ACHN (cell line): ENCODE results near the gene EIF2S2.
A peak's percentile ranks its signal among the peaks of the same experiment; 100 is the strongest.
"Not testable (repeated sequence)": the region's sequence is repeated elsewhere in the genome, so short reads cannot be mapped to it uniquely, and the experiment has no call there.

Experiments
- DNase-seq: peaks from one replicate; pipeline ENCODE4 v3.0.0-alpha.2; 2015
- in situ Hi-C: cut with HindIII; loops from 2 replicates; pipeline ENCODE4 v1.10.0; 2017; ENCODE audit warnings: low sequenced_read_pairs, low pct_ligation_motif_present, low pct_unique_long_range_greater_than_20kb

Gene EIF2S2, protein sequence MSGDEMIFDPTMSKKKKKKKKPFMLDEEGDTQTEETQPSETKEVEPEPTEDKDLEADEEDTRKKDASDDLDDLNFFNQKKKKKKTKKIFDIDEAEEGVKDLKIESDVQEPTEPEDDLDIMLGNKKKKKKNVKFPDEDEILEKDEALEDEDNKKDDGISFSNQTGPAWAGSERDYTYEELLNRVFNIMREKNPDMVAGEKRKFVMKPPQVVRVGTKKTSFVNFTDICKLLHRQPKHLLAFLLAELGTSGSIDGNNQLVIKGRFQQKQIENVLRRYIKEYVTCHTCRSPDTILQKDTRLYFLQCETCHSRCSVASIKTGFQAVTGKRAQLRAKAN

GRCh38 chr20:34111702-34112599 lies at the start of gene EIF2S2:
Gene EIF2S2 (minus strand): TSS chr20:34112243. CDS start chr20:34112110, 133 bp downstream.
- DNase-seq = peak; percentile 96
- in situ Hi-C loops = no loop called here

GRCh38 chr20:34157697-34158096 lies 45.7 kb upstream of the EIF2S2 start:
- not testable (repeated sequence) for DNase-seq

GRCh38 chr20:34155836-34156235 lies 43.8 kb upstream of the EIF2S2 start:
- no peak for DNase-seq
- in situ Hi-C loops = no loop called here

More at GRCh38 chr20:34157697-34158096, 45.7 kb upstream of the EIF2S2 start:
- in situ Hi-C loops = not testable (repeated sequence)

GRCh38 chr20:34153169-34153568 lies 41.1 kb upstream of the EIF2S2 start:
- DNase-seq, in situ Hi-C loops: not testable (repeated sequence)

GRCh38 chr20:34152073-34152472 lies 40.0 kb upstream of the EIF2S2 start:
- in situ Hi-C loops = not testable (repeated sequence)

DNA sequence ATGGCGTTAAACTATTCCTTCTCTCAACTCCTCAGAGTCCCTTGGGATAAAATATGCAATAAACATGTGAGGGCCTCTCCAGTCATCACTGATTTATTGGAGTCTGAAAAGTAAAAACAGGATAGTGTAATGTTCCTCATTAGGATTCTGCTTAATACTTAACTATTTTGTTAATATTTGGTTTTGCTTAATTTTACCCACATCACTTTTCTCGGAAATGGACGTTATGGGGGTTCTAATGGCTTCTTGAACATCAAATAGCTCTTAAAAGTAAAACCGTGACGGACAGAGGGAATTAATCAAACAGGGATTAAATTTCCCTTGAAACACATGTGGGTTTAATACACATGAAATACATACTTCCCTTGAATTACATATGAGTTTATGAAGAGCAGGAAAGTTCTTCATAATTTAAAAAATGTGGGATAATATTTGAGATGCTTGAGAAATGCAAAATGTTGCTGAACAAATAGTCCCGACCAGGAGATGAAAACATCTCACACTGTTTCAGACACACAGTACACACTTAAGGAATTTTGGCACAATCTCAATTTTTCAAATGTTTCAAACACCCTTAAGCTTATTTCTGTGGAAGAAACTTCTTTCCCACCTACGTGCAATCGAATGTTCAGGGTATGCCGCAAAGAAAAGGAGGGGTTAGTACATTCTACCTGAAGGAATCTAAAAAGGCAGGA lies 38.4 kb upstream of the EIF2S2 start:
- DNase-seq = no peak
- in situ Hi-C loops = no loop called here

More at GRCh38 chr20:34152073-34152472, 40.0 kb upstream of the EIF2S2 start:
- not testable (repeated sequence) for DNase-seq

DNA sequence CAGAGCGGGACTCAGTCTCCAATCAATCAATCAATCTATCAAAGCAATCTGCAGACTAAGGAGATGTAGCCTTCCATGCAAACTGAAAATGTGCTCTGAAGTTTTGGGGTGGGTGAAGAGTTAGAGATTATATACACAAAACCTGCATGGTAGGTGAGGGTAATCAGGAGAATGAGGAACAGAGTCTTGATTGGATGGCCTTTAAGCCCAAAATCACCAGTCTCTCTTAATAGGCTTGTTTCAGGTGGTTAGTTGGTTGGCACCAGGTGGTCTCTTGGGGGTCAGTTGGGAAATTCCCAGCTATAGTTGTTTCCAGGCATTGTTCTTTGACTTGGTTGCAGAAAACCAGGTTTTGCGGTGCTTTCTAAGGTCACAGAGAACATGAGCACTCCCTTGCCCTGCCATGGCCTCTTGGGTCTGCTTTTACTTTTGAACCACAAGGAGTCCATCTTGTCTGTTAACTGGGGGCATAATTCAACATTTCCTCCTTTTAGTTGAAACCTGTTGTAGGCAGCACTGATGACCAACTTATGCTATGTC lies 33.3 kb upstream of the EIF2S2 start:
- DNase-seq = no peak
- in situ Hi-C loops = no loop called here

GRCh38 chr20:34143951-34144350 lies 31.9 kb upstream of the EIF2S2 start:
- no peak for DNase-seq
- in situ Hi-C loops = no loop called here

DNA sequence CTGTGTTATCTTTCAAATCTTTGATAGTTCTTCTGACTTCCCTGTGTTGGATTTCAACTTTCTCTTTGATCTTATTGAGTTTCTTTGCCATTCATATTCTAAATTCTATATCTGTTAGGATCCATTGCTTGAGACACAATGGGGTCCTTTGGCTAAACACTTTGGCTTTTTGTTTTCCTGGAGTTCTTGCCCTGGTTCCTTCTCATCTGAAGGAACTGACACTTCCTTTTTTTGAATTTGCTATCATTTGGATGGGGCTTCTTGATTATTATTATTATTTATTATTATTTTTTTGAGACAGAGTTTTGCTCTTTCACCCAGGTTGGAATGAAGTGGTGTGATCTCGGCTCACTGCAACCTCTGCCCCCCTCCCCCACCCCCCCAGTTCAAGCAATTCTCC lies 30.1 kb upstream of the EIF2S2 start:
- in situ Hi-C loops = no loop called here
- DNase-seq = no peak

- no peak for DNase-seq
- in situ Hi-C loops = no loop called here
These were observed 29.2 kb upstream of the EIF2S2 start for GRCh38 chr20:34141293-34141692.

DNA sequence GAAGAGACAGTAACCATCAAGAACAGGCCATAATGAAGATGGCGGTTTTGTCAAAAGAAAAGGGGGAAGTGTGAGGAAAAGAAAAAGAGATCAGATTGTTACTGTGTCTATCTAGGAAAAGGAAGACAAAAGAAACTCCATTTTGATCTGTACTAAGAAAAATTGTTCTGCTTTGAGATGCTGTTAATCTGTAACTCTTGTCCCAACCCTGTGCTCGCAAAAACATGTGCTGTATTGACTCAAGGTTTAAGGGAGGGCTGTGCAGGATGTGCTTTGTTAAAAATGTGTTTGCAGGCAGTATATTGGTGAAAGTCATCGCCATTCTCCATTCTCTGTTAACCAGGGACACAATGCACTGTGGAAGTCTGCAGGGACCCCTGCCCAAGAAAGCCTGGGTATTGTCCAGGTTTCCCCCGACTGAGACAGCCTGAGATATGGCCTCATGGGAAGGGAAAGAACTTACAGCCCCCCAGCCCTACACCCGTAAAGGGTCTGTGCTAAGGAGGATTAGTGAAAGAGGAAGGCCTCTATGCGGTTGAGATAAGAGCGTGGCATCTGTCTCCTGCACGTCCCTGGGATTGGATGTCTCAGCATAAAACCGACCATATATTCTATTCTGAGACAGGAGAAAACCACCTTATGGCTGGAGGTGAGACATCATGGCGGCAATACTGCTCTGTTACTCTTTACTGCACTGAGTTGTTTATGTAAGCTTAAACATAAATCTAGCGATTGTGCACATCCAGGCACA lies 23.7 kb upstream of the EIF2S2 start:
- in situ Hi-C loops, DNase-seq: not testable (repeated sequence)

DNA sequence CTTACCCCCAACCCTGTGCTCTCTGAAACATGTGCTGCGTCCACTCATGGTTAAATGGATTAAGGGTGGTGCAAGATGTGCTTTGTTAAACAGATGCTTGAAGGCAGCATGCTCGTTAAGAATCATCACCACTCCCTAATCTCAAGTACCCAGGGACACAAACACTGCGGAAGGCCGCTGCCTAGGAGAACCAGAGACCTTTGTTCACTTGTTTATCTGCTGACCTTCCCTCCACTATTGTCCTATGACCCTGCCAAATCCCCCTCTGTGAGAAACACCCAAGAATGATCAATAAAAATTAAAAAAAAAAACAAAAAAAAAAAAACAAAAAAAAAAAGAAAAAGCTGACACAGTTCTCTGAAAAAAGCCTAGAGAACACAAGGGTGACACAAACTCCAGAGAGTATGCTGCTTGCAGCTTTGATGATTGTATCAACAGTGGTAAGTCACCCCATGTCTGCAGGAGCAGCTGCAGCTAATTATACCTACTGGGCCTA lies 21.4 kb upstream of the EIF2S2 start:
- DNase-seq, in situ Hi-C loops: not testable (repeated sequence)

GRCh38 chr20:34132943-34133342 lies 20.9 kb upstream of the EIF2S2 start:
- in situ Hi-C loops, DNase-seq: not testable (repeated sequence)

GRCh38 chr20:34132491-34132890 lies 20.4 kb upstream of the EIF2S2 start:
- in situ Hi-C loops, DNase-seq: not testable (repeated sequence)

DNA sequence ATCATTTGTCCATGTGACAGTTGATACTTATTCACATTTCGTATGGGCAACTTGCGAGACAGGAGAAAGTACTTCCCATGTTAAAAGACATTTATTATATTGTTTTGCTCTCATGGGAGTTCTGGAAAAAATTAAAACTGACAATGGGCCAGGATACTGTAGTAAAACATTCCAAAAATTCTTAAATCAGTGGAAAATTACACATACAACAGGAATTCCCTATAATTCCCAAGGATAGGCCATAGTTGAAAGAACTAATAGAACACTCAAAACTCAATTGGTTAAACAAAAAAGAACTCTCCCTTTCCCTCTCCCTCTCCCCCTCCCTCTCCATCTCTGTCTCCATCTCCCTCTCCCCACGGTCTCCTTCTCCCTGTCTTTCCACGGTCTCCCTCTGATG lies 19.4 kb upstream of the EIF2S2 start:
- DNase-seq = no peak

DNA sequence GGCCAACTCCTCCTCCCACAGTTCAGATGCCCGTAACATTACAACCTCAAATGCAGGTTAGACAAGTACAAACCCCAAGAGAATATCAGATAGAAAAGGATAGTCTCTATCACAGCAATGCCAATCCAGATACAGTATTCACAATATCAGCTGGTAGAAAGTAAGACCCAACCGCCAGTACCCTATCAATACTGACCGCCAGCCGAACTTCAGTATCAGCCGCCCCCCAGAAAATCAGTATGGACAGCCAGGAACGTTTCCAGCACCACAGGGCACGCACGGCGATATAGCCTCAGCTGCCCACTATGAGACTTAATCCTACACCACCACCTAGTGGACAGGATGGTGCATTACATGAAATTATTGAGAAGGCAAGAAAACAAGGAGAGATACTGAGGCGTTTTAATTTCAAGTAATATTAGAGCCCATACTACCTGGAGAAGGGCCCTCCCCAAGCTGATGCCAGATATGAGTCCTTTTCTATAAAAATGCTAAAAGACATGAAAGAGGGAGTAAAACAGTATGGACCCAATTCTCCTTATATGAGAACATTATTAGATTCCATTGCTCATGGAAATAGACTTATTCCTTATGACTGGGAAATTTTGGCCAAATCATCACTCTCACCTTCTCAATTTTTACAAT lies 17.6 kb upstream of the EIF2S2 start:
- in situ Hi-C loops = no loop called here
- peak; percentile 73 for DNase-seq

More for the DNA sequence above, 19.4 kb upstream of the EIF2S2 start:
- in situ Hi-C loops = no loop called here

DNA sequence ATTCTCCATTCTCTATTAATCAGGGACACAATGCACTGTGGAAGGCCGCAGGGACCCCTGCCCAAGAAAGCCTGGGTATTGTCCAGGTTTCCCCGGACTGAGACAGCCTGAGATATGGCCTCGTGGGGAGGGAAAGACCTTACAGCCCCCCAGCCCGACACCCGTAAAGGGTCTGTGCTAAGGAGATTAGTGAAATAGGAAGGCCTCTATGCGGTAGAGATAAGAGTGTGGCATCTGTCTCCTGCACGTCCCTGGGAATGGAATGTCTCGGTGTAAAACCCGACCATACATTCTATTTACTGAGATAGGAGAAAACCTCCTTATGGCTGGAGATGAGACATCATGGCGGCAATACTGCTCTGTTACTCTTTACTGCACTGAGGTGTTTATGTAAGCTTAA lies 15.7 kb upstream of the EIF2S2 start:
- no peak for DNase-seq
- in situ Hi-C loops = no loop called here
